NCI-H748 (cell line): ENCODE results near the gene INO80B.
"Not testable (repeated sequence)": the region's sequence is repeated elsewhere in the genome, so short reads cannot be mapped to it uniquely, and the experiment has no call there.

Source experiments
- DNase-seq: peaks from one replicate; lab custom pipeline; 2025; ENCODE audit not compliant: unreplicated experiment; lab: John Stamatoyannopoulos, UW

INO80B gene

DNA sequence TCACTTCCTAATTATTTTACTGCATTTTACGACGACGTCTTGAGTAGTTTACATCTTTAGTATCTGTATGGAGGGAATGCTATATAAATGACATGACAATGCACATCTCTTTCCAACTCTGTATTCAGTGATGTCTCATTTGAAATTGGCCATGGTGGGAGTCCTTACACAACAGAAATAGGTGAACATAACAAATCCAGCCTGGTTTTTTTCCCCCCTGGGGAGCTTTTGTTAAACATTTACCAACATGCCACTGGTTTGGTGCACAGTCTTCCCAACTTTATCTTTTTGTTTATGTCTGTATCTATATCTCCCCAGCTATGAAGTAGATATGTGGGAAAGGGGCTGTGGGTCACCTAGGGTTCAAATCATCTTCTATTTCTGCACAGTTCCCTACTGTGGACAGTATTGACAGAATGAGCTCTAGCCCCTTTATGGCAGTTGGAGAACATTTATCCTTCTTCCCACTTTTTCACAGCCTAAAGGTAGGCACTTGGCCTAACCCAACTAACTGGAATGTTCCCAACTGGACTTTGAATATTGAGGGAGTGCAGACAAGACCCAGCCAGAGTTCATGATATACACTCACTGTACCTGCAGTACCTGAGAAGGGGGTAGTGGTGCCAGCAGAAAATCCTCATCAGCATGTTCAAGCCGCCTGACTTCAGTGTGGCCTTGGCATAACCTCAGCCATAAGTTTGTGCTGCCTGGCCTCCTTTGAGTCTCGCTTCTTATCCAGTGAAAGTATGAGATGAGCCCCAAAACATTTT lies 7.5 kb upstream of the INO80B start:
- no peak for DNase-seq

DNA sequence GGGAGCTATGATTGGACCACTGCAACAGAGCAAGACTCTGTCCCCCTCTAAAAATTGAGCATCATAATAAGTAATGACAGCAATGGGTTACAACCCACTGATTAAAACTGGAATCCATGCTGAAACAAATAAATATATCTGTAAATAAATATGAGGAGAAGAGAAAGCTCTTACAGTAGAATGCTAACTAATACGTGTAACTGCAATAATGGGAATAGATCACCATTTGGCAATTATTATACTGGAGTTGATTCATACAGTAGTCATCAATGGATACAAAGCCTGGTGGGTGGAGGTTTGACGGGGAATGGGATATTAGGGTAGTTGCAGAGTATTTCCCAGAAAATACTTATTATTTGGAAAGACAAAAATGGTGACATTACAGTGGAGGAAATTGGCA lies 6.1 kb upstream of the INO80B start:
- DNase-seq, result no peak

DNA sequence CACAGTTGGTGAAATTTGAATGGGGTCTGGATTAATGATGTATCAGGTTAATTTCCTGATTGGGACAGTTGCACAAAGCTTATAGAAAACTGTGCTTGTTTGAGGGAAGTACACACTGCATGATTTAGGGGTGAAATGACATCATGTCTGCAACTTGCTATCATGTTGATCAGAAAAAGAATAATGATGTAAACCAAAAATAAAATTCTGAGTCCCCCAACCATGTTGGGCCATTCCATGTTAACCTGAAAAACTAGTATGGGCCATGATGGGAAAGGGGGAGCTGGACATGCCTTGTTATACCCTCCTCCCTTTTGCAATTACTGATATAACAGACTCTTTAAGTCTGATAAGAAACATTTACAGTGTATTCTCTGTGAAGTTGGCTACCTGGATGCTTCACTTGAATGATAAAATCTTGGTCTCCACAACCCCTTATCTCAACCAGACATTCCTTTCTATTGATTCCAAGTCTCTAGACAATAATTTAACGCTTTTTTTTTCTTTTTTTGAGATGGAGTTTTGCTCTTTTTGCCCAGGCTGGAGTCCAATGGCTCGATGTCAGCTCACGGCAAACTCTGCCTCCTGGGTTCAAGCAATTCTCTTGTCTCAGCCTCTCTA lies 4.2 kb upstream of the INO80B start:
- no peak for DNase-seq

DNA sequence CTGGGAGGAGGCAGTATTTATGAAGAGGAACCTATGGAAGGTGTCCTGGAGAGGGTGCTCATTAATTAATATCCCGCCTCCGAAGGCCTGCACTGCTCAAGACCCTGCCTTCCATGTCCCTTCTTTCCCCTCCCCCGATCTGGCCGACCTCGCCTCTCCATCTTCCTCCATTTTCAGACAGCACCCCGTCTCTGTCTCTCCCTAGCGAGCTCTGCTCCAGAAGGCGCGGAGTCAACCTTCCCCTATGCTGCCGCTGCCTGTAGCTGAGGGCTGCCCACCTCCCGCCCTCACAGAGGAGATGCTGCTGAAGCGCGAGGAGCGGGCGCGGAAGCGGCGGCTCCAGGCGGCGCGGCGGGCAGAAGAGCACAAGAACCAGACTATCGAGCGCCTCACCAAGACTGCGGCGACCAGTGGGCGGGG lies 2.3 kb downstream of the INO80B start:
- DNase-seq, result no peak

DNA sequence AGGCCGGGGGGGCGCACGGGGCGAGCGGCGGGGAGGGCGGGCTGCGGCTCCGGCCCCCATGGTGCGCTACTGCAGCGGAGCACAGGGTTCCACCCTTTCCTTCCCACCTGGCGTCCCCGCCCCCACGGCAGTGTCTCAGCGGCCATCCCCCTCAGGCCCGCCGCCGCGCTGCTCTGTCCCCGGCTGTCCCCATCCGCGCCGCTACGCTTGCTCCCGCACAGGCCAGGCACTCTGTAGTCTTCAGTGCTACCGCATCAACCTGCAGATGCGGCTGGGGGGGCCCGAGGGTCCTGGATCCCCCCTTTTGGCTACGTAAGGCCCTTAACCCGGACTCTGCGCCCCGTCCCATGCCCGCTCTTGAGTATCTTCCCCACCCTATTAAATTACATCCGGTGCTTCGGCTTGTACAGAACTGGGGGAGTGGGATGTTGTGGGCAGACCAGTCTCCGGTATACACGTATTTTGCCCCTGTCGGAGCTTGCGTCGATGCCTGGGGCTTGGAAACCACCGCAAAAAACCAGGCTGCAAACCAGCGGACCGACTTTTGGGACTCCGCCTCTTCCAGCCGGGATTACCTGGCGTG lies 2.8 kb downstream of the INO80B start:
- peak; percentile 86 for DNase-seq

DNA sequence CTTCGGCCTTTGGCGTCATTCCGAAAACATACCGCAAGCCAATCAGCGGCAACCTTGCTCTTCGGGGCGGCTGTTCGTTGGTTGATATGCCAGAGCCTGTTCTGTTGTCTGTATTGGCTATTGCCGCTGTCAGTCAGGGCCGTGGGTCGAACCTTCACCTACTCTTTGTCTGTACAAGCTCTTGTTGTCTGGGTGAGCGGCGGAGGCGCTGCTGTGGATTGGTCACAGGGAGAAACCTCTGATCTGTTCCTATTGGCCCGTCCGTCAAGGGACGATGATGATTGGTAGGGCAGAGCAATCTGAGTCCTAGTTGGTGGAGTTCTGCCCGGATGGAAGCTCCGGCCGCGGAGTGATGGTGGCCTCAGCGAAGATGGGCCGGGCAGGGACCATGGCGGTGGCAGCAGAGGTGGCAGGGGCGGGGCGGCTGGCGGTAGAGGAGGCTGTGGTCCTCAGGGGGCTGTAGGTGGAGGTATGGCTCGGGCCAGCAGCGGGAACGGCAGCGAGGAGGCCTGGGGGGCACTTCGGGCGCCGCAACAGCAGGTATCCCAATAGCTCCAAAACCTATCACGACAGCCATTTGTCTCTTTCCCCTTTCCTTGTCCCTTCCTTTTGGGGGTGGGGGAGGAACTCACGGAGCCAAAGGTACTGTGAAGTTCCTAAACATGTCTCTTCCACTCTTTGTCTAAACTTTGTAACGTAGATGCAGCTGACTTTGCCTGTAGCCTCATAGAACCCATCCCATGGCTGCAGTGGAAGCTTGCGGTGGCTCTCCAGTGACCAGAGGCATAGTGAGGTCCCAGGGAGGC lies 3.4 kb downstream of the INO80B start, which contains the start of gene WBP1:
Gene WBP1, plus strand, starts transcription at position 307 of the 806 bp plus-strand sequence. Its CDS starts 165 bp downstream, at position 472.
- DNase-seq, result peak; percentile 99

DNA sequence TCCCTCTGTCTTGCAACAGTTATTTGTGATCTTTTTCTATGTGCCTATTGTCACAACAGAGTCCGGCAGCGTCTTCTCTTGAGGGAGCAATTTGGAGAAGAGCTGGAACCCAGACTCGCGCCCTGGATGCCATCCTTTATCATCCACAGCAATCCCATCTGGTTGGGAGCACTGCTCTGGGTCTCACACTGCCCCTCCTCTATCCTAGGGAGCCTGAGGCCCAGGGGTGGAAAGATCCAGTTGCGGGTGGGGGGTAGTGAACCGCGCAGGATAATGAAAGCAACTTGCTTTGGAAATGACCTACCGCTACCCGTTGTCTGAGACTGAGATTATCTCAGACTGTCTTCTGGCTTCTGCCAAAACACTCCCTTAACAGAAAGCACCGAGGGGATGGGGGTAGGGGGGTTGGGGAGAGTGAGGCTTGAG lies 4.1 kb downstream of the INO80B start:
- DNase-seq, result peak; percentile 14

DNA sequence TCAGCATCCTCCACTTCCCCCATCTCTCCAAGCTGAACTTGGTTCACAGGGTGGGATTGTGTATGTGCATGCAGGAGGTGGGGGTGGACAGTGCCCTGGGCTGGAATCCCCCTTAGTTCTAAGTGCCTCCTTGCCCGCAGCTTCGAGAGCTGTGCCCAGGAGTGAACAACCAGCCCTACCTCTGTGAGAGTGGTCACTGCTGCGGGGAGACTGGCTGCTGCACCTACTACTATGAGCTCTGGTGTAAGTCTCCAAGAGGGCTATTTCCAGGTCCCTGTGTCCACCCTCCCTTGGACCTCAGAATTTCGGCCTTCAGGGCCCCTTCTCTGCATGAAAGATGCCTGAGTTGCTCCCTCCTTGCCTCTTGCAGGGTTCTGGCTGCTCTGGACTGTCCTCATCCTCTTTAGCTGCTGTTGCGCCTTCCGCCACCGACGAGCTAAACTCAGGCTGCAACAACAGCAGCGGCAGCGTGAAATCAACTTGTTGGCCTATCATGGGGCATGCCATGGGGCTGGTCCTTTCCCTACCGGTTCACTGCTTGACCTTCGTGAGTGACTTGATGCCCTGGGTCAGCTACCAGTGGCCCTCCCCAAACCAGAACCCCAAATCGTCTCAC lies 4.7 kb downstream of the INO80B start:
- DNase-seq, result not testable (repeated sequence)

DNA sequence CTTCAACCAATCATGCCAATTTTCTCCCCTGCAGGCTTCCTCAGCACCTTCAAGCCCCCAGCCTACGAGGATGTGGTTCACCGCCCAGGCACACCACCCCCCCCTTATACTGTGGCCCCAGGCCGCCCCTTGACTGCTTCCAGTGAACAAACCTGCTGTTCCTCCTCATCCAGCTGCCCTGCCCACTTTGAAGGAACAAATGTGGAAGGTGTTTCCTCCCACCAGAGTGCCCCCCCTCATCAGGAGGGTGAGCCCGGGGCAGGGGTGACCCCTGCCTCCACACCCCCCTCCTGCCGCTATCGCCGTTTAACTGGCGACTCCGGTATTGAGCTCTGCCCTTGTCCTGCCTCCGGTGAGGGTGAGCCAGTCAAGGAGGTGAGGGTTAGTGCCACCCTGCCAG lies 5.3 kb downstream of the INO80B start:
- not testable (repeated sequence) for DNase-seq

DNA sequence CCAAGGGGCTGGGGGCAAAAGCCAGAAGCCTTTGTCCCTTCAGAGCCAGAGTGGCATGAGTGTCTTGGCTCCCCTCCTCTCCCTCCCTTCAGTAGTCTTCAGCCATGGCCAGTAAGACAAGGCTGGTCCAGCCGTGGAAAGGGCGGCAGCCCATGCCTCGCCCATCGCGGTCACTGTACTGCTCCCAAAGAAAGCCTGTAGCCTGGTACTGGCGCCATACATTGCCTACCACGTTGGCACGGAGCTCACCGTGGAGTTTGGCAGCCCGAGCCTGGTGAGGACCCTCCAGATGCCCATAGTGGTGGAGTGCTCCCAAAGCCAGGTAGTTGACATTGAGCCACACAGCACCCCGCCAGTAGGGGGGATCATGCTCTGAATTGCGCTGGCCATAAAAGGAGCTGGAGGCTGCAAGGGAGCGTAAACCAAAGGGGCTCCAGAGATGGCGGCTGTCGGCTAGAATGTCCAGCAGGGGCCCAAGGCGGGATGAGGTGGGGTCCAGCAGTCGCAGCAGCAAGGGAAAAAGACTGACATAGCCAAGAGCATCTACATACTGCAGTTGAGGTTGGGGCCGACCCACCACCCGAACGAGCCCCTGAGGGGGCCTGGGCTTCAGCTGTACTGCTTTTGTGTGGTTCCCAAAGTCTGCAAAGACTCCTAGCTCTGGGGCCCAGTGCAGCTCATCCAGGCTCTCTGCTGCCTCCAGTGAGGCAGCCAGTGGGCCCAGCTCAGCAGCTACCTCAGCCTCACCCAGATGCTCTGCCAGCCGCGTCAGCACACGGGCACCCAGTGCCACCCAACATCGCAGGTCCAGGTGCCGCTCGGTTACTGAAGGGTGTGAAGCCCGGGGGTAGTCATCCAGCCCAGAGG lies 6.5 kb downstream of the INO80B start:
- DNase-seq, result peak; percentile 6

DNA sequence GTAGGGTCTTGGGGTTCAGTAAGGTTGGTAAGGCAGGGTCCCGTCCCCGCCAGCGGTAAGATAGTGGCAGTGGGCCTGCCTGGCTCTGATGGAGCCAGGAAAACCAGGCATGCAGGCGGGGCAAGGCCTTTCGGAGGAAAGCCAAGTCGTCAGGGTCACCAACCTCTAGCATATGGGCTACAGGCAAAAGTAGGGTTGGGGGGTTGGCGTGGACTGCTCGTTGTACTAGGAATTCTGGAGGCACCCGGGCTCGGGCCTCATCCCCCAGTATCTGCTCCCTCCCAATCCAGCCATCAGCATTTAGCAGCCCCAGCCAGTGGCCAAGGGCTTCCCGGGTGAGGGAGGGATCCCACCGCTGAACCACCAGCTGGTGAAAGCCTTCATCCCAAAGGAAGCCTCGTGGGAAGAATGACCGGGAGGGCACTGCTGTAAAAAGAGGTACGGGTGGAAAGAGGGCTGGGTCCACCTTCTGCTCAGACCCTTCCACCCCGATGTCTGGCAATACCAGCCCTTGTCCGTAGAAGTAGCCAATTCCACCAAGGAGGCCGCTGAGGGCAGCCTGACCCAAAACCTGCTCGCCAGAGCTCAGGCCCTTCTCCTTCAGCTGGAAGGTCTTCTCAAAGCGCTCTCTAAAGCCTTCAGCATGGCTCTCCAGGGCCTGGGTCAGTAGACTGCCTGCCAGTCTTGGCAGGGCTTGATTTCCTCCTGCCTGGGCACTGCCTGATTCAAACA lies 7.3 kb downstream of the INO80B start:
- DNase-seq, result no peak

DNA sequence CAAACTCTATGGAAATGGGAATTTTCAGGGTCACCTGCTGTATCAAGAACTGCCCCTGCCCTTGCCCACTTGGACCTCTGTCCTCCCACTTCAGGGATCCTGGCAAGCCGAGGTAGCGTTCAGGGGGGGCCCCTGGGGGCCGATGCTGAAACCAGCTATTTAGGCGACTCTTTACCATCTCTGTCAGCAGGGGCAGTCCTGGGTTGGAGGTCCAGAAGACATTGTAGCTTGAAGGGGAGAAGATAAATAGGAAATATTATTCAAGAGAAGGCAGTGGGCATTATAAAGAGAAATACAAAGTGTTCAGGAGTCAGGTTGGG lies 7.9 kb downstream of the INO80B start:
- DNase-seq, result no peak

DNA sequence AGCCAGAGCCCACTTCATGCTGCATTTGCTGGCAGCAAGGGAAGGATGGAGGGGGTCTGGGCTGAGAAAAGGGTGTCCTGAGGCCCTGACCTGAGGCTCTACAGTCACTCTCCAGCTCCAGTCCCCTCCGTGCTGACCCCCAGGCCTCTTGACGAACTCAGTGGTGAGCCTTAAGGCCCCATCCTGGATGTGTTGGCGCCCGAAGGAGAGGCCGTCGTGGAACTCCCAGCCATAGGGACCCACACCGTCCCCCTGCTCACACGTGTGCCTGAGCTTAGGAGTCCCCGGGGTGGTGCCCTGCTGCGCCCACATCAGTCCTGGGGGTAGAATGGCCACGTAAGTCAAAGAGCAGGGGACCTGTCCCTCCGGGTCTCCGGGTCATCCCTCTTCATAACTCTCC lies 9.5 kb downstream of the INO80B start:
- no peak for DNase-seq

DNA sequence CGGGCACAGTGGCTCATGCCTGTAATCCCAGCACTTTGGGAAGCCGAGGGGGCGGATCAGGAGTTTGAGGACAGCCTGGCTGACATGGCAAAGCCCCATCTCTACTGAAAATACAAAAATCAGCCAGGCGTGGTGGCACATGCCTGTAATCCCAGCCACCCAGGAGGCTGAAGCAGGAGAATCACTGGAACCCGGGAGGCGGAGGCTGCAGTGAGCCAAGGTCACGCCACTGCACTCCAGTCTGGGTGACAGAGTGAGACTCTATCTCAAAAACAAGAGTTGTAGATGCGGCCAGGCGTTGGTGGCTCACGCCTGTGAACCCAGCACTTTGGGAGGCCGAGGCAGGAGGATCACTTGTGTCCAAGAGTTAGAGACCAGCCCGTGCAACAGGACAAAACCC lies 15.9 kb downstream of the INO80B start:
- not testable (repeated sequence) for DNase-seq

DNA sequence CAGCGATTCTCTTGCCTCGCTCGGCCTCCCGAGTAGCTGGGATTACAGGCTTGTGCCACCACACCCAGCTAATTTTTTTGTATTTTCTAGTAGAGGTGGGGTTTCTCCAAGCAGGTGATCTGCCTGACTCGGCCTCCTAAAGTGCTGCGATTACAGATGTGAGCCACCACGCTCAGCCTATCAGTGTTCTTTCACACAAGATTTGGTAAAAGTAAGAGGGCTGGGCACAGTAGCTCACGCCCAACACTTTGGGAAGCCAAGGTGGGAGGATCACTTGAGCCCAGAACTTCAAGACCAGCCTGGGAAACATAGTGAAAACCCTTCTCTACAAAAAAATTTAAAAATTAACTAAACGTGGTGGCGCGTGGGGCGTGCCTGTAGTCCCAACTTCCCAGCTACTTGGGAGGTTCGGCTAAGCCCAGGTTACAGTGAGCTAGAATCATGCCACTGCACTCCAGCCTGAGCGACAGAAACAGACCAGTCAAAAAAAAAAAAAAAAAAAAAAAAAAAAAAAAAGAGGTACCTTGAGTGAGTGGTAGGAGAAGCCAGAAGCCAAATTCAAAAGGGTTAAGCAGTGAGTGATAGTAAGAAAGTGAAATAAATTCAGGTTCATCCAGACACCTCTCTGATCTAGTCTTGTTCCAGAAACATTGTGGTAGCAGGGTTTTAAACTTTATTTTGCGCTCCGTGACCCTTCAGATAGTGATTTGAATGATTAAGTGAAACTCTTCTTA lies 16.6 kb downstream of the INO80B start:
- no peak for DNase-seq

DNA sequence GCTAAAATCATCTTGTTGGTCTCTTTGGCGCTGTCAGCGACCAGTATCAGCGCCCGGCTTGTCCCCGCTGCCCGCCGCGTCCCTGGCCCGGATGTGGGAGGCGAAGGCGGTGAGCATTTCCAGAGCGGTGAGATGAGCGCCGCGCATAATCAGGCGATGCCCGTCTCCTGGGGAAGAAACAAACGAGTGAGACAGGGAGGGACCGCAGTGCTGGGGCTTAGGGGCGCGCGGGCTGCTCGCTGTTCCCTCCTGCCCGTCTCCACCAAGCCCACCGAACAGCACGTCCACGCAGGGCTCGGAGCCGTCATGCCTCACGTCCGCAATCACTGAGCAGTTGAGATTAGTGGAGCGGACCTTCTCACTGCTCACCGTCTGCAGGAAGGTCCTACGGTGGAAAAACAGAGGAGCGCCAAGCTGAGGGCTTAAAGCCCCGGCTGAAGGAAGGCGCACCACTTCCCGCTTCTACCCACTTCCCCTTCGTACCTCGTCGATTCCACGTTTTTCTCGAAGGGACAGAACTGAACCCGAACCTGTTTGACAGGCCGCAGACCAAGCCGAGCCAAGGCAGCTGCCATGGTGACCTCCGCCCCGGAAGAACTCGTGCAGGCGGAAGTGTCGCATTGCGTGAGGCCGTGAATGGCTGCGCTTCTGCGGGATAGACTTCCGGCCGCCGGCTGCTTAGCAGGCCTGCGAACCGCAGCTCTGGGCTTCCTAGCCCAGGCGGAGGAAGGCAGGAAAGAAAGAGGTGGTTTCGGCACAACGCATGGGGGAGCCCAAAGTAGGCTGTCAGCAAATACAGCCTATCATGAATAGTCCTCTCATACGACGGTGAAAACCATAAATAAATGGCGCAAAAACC lies 17.4 kb downstream of the INO80B start, which contains the start of gene MRPL53:
Gene MRPL53, minus strand, starts transcription at position 595 of the 859 bp plus-strand sequence. Its CDS starts 20 bp downstream, at position 575.
- DNase-seq, result peak; percentile 91

DNA sequence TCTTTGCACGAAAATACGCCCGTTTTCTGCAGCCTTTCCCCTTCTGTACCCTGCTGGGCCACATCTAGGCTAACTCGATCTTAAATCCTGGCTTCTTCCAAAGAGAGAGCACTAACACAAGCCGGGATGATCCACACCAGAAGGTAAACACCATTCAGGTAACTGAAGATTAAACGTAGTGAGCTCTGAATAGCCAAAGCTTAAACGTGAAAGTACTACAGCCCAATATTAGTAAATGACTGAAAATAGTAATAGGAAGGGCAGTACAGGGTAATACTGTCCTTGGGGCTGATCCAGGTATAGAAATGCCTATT lies 18.0 kb downstream of the INO80B start:
- DNase-seq, result no peak

DNA sequence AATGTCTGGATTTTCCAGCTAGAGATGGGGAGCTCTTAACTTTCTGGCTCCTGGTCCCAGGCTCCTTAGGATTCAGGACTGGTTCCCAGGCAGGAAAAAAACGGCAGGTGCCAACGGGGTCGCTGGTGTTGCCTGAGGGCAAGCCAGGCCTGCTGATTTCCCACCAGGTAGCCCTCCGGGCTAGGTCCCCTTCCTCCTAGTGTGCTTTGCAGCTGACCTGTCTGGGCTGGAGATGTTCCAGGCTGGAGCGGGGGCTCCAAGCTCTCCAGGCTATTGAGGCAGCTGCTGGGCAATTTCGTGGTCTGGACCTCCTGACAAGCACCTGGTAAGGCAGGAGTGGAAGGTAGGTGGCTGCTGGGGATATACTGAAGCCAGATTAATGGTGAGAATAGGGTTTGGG lies 19.6 kb downstream of the INO80B start:
- DNase-seq, result no peak
